ENCODE measurements around the gene SLC23A2.
A peak's percentile ranks its signal among the peaks of the same experiment; 100 is the strongest.

SLC23A2 gene

GRCh38 chr20:4893709-4894108, 107.6 kb downstream of the SLC23A2 start:
- ChIA-PET POLR2A (no interaction called here), CTCF (no interaction called here)
- Histone ChIP-seq H3K4me3 (ENCODE audit: low read depth, low read length) (no peak overlapping the region), H3K9me3 (ENCODE audit: control insufficient read depth, insufficient read depth, low read depth, low read length) (no peaks in the 10 kb centered on the region), H3K36me3 (ENCODE audit: control insufficient read depth in 2 of 2, insufficient read depth in 1 of 2, low read length in 2 of 2) (peaks cover 12 to 59% of the 10 kb centered on the region in 2 experiments; a peak in 2 of 3 replicates), H3K27ac (ENCODE audit: extremely low read depth, low read depth, low read length) (no peak overlapping the region), H3K4me1 (ENCODE audit: control insufficient read depth, insufficient read depth, low read length) (no peaks in the 10 kb centered on the region)
- no peak for TF ChIP-seq ZNF701 (tag by site-specific recombination; IDR thresholded peaks at IDR 0.05)
- no peak for TF ChIP-seq ZBTB21 (tag by site-specific recombination; IDR thresholded peaks at IDR 0.05)
- TF ChIP-seq, protein P1, sequence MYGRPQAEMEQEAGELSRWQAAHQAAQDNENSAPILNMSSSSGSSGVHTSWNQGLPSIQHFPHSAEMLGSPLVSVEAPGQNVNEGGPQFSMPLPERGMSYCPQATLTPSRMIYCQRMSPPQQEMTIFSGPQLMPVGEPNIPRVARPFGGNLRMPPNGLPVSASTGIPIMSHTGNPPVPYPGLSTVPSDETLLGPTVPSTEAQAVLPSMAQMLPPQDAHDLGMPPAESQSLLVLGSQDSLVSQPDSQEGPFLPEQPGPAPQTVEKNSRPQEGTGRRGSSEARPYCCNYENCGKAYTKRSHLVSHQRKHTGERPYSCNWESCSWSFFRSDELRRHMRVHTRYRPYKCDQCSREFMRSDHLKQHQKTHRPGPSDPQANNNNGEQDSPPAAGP (tag by site-specific recombination; IDR thresholded peaks at IDR 0.05): no peak
- TF ChIP-seq ZNF362 (tag by site-specific recombination; IDR thresholded peaks at IDR 0.05): no peak
- TF ChIP-seq ZNF16 (tag by site-specific recombination; IDR thresholded peaks at IDR 0.05; ENCODE audit: low read depth): no peak
- TF ChIP-seq ZSCAN23 (tag by site-specific recombination; IDR thresholded peaks at IDR 0.05): no peak
- TF ChIP-seq ZNF629 (tag by site-specific recombination; IDR thresholded peaks at IDR 0.05): no peak
- TF ChIP-seq SP7 (tag by site-specific recombination; IDR thresholded peaks at IDR 0.05): no peak
- no peak for TF ChIP-seq ZNF133 (tag by site-specific recombination; IDR thresholded peaks at IDR 0.05)
- no peak for TF ChIP-seq ZNF791 (tag by site-specific recombination; IDR thresholded peaks at IDR 0.05)
- TF ChIP-seq, protein P2, sequence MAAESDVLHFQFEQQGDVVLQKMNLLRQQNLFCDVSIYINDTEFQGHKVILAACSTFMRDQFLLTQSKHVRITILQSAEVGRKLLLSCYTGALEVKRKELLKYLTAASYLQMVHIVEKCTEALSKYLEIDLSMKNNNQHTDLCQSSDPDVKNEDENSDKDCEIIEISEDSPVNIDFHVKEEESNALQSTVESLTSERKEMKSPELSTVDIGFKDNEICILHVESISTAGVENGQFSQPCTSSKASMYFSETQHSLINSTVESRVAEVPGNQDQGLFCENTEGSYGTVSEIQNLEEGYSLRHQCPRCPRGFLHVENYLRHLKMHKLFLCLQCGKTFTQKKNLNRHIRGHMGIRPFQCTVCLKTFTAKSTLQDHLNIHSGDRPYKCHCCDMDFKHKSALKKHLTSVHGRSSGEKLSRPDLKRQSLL (tag by site-specific recombination; IDR thresholded peaks at IDR 0.05): no peak
- no peak for TF ChIP-seq ZNF76 (tag by site-specific recombination; IDR thresholded peaks at IDR 0.05; ENCODE audit: borderline replicate concordance, low read depth)
- TF ChIP-seq GFI1B (tag by site-specific recombination; IDR thresholded peaks at IDR 0.05): no peak
- TF ChIP-seq EGR2 (tag by site-specific recombination; IDR thresholded peaks at IDR 0.05; ENCODE audit: low read depth): no peak
- TF ChIP-seq ZNF335 (tag by site-specific recombination; conservative IDR thresholded peaks at IDR 0.05): no peak
- TF ChIP-seq ZNF202 (tag by site-specific recombination; IDR thresholded peaks at IDR 0.05; ENCODE audit: borderline replicate concordance): no peak
- no peak for TF ChIP-seq YY1 (tag by site-specific recombination; IDR thresholded peaks at IDR 0.05)
- no peak for TF ChIP-seq KLF1 (tag by site-specific recombination; IDR thresholded peaks at IDR 0.05)
- TF ChIP-seq ZNF350 (tag by site-specific recombination; IDR thresholded peaks at IDR 0.05): no peak

DNA sequence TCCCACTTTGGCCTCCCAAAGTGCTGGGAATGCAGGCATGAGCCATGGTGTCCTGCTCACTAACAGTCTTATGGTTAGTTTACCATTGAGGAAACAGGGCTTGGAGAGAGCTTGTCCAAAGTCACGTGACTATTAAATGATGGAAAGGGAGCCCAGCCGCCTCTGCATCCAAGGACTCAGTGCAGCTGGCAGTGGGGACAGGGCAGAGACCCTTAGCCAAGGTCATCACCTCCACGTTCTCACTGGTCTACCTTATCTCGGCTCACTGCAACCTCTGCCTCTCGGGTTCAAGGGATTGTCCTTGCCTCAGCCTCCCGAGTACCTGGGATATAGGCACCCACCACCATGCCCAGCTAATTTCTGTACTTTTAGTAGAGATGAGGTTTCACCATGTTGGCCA, 109.3 kb downstream of the SLC23A2 start:
- no peak overlapping the region for H3K4me3 ChIP-seq (ENCODE audit: low read depth, low read length)
- peaks cover 12 to 59% of the 10 kb centered on the region in 2 experiments; a peak in 2 of 3 replicates for H3K36me3 ChIP-seq (ENCODE audit: control insufficient read depth in 2 of 2, insufficient read depth in 1 of 2, low read length in 2 of 2)
- TF ChIP-seq ZNF423 (tag by site-specific recombination; IDR thresholded peaks at IDR 0.05): no peak
- TF ChIP-seq TRIM28 (IDR thresholded peaks at IDR 0.05; ENCODE audit: borderline replicate concordance, low read length): no peak
- no peaks in the 10 kb centered on the region for H3K9me3 ChIP-seq (ENCODE audit: control insufficient read depth, insufficient read depth, low read depth, low read length)
- POLR2A ChIA-PET: no interaction called here
- H3K4me1 ChIP-seq (ENCODE audit: control insufficient read depth, insufficient read depth, low read length): no peaks in the 10 kb centered on the region
- CTCF ChIA-PET: no interaction called here
- no peak overlapping the region for H3K27ac ChIP-seq (ENCODE audit: extremely low read depth, low read depth, low read length)

GRCh38 chr20:4891190-4891763, 110.0 kb downstream of the SLC23A2 start:
- TF ChIP-seq ZNF692 (tag by site-specific recombination; IDR thresholded peaks at IDR 0.05) (peak; percentile 15; the same call in 1 of the 2 replicates), ZNF280C (tag by site-specific recombination; IDR thresholded peaks at IDR 0.05) (no peak)
- no peak overlapping the region for H3K27ac ChIP-seq (ENCODE audit: extremely low read depth, low read depth, low read length)
- POLR2A ChIA-PET: no interaction called here
- no peak overlapping the region for H3K4me3 ChIP-seq (ENCODE audit: low read depth, low read length)
- H3K36me3 ChIP-seq (ENCODE audit: control insufficient read depth in 2 of 2, insufficient read depth in 1 of 2, low read length in 2 of 2): peaks cover 12 to 61% of the 10 kb centered on the region in 2 experiments; a peak in 2 of 3 replicates
- CTCF ChIA-PET: interaction anchor here (0.6 kb wide), 1 partner anchor 330 kb away, joined by 3 read pairs; no protein-coding TSS in a partner anchor
- H3K9me3 ChIP-seq (ENCODE audit: control insufficient read depth, insufficient read depth, low read depth, low read length): no peaks in the 10 kb centered on the region
- H3K4me1 ChIP-seq (ENCODE audit: control insufficient read depth, insufficient read depth, low read length): no peaks in the 10 kb centered on the region

Data from HEK293 (cell line).